Glutamatergic neuron (in vitro differentiated cells): ENCODE measurements around the gene PDE7B. TPM values are rescaled to one million over a fixed set of nuclear protein-coding genes. Genes with fewer than 3 reads are reported as not detected.

ENCODE experiments used
- DNase-seq: peaks from one replicate; pipeline ENCODE4 v3.0.0; 2022
- H3K27ac Mint-ChIP-seq: one replicate; pipeline ENCODE4 v1.8.0; 2020; ENCODE audit warnings: mild to moderate bottlenecking, mixed read lengths, inconsistent platforms; ENCODE audit not compliant: unreplicated experiment
- H3K27me3 Mint-ChIP-seq: one replicate; pipeline ENCODE4 v1.8.0; 2020; ENCODE audit warnings: mild to moderate bottlenecking, moderate library complexity, mixed read lengths, inconsistent platforms; ENCODE audit not compliant: unreplicated experiment
- H3K36me3 Mint-ChIP-seq: one replicate; pipeline ENCODE4 v1.8.0; 2020; ENCODE audit warnings: mild to moderate bottlenecking, mixed read lengths, inconsistent platforms; ENCODE audit not compliant: unreplicated experiment
- H3K4me1 Mint-ChIP-seq: one replicate; pipeline ENCODE4 v1.8.0; 2020; ENCODE audit warnings: mild to moderate bottlenecking, low read depth, mixed read lengths, inconsistent platforms; ENCODE audit not compliant: unreplicated experiment
- H3K4me3 Mint-ChIP-seq: one replicate; pipeline ENCODE4 v1.8.0; 2020; ENCODE audit warnings: mild to moderate bottlenecking, mixed read lengths, inconsistent platforms; ENCODE audit not compliant: unreplicated experiment
- H3K9me3 Mint-ChIP-seq: one replicate; pipeline ENCODE4 v1.8.0; 2020; ENCODE audit warnings: mild to moderate bottlenecking, moderate library complexity, mixed read lengths, inconsistent platforms; ENCODE audit not compliant: unreplicated experiment
- CTCF ChIP-seq: fragments of 200-600 bp; sonication (generic); IDR thresholded peaks from one replicate; pipeline ENCODE4 v1.5.0; 2021; ENCODE audit not compliant: partially characterized antibody, unreplicated experiment
- total RNA-seq: library from RNA; stranded (reverse); fragmentation: NEBNext Ultra II Directional; extraction: Animal tissue kit (Norgen Biotek cat#: 25700); gene quantifications from one replicate; pipeline ENCODE4 v1.2.1, GENCODE V29; 2021; ENCODE audit not compliant: unreplicated experiment

The PDE7B gene
- total RNA-seq, 1 donor from 2014 or later: not detected

GRCh38 chr6:135866445-135867123 lies 15.1 kb downstream of the PDE7B start:
- H3K27ac Mint-ChIP-seq: no peak overlapping the region
- H3K4me3 Mint-ChIP-seq: no peak overlapping the region
- no peaks in the 10 kb centered on the region for H3K36me3 Mint-ChIP-seq
- no peak for DNase-seq
- TF ChIP-seq CTCF: no peak
- no peaks in the 10 kb centered on the region for H3K27me3 Mint-ChIP-seq
- no peaks in the 10 kb centered on the region for H3K9me3 Mint-ChIP-seq
- H3K4me1 Mint-ChIP-seq: no peaks in the 10 kb centered on the region

GRCh38 chr6:135867332-135867731 lies 15.8 kb downstream of the PDE7B start:
- H3K36me3 Mint-ChIP-seq: no peaks in the 10 kb centered on the region
- H3K4me1 Mint-ChIP-seq: no peaks in the 10 kb centered on the region
- H3K4me3 Mint-ChIP-seq: no peak overlapping the region
- DNase-seq: no peak
- H3K27ac Mint-ChIP-seq: no peak overlapping the region
- no peaks in the 10 kb centered on the region for H3K9me3 Mint-ChIP-seq
- no peak for TF ChIP-seq CTCF
- H3K27me3 Mint-ChIP-seq: no peaks in the 10 kb centered on the region

- Mint-ChIP-seq H3K27me3 (no peaks in the 10 kb centered on the region), H3K27ac (no peak overlapping the region)
- no peak for TF ChIP-seq CTCF
Measured at GRCh38 chr6:135869857-135870256, 18.4 kb downstream of the PDE7B start.

GRCh38 chr6:135870722-135871121 lies 19.2 kb downstream of the PDE7B start:
- Mint-ChIP-seq H3K4me1 (no peaks in the 10 kb centered on the region), H3K27ac (no peak overlapping the region), H3K4me3 (no peak overlapping the region), H3K27me3 (no peaks in the 10 kb centered on the region), H3K9me3 (no peaks in the 10 kb centered on the region), H3K36me3 (no peaks in the 10 kb centered on the region)
- DNase-seq: no peak
- TF ChIP-seq CTCF: no peak

More at GRCh38 chr6:135869857-135870256, 18.4 kb downstream of the PDE7B start:
- H3K4me3 Mint-ChIP-seq: no peak overlapping the region
- no peaks in the 10 kb centered on the region for H3K4me1 Mint-ChIP-seq
- no peaks in the 10 kb centered on the region for H3K36me3 Mint-ChIP-seq
- no peaks in the 10 kb centered on the region for H3K9me3 Mint-ChIP-seq
- DNase-seq: no peak

- Mint-ChIP-seq H3K36me3 (no peaks in the 10 kb centered on the region), H3K9me3 (no peaks in the 10 kb centered on the region), H3K27ac (no peak overlapping the region), H3K4me1 (no peaks in the 10 kb centered on the region), H3K4me3 (no peak overlapping the region), H3K27me3 (no peaks in the 10 kb centered on the region)
- no peak for DNase-seq
- no peak for TF ChIP-seq CTCF
Measured at GRCh38 chr6:135871296-135871695, 19.8 kb downstream of the PDE7B start.
